GM12873 (cell line): ENCODE results near the gene RCCD1.

Experiments
- CTCF ChIP-seq: IDR thresholded peaks from 2 replicates; pipeline ENCODE4 v1.5.1; 2012; ENCODE audit warnings: low read depth, mild to moderate bottlenecking, moderate library complexity, low read length, control low read depth; ENCODE audit not compliant: insufficient read depth; ENCODE audit errors: missing control alignments

Gene RCCD1

GRCh38 chr15:90910441-90911301, 44.0 kb upstream of the RCCD1 start:
- no peak for TF ChIP-seq CTCF

DNA sequence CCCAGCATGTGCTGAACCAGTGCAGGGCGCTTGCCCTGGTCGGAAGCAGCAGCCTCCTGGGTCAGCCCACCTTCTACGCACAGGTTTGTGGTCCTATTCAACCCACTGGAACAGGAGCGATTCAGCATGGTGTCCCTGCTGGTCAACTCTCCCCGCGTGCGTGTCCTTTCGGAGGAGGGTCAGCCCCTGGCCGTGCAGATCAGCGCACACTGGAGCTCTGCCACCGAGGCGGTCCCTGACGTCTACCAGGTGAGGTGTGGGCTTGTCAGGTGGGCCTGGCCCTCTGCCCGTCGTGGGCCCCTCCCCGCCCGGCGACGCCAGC, 43.4 kb upstream of the RCCD1 start:
- no peak for TF ChIP-seq CTCF

DNA sequence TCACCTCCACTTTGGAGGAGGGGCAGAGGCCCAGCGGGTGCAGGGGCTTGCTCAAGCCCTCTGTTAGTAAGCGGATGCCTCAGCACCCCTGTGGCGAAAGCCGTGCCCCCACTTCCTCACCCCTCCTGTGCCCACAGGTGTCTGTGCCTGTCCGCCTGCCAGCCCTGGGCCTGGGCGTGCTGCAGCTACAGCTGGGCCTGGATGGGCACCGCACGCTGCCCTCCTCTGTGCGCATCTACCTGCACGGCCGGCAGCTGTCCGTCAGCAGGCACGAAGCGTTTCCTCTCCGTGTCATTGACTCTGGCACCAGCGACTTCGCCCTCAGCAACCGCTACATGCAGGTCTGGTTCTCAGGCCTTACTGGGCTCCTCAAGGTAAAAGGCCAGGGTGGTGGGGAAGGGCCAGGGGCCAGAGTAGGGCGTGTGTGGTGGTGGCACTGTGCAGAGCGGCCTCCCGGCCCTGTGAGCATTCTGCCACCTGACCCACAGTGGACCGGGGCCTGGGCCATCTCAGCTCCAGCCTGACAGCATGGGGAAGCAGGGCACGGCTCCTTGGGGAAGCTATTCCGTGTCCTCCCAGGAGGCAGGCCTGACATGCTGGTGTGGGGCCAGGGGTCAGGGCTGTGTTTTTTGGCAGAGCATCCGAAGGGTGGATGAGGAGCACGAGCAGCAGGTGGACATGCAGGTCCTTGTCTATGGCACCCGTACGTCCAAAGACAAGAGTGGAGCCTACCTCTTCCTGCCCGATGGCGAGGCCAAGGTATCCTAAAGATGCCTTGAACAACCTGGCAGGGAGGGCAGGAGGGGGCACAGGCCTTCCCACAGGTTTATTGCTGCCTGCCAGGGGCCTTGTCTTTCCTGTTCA, 42.5 kb upstream of the RCCD1 start:
- TF ChIP-seq CTCF: no peak

GRCh38 chr15:90912770-90913075, 42.0 kb upstream of the RCCD1 start:
- TF ChIP-seq CTCF: no peak

DNA sequence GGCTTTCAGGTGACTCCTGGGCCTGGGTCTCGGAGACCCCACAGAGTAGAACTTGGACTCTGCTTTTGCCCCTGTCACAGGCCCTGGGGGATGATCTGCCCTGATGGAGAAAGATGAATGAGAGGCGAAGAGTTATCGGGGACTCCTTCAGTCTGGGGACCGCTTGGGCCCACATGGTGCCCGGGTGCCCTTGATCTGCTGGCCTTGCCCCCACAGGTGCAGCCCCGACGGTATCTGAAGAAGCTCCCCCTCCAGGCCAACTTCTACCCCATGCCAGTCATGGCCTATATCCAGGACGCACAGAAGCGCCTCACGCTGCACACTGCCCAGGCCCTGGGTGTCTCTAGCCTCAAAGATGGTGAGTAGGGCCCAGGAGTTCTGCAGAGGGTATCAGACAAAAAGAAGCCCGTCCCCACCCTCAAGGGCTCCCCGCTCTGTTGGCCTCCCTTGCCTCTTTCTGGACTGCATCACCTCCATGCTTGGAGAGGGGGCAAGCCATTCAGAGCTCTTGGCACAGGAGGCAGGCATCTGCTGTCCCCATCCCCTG, 41.2 kb upstream of the RCCD1 start:
- TF ChIP-seq CTCF: no peak

DNA sequence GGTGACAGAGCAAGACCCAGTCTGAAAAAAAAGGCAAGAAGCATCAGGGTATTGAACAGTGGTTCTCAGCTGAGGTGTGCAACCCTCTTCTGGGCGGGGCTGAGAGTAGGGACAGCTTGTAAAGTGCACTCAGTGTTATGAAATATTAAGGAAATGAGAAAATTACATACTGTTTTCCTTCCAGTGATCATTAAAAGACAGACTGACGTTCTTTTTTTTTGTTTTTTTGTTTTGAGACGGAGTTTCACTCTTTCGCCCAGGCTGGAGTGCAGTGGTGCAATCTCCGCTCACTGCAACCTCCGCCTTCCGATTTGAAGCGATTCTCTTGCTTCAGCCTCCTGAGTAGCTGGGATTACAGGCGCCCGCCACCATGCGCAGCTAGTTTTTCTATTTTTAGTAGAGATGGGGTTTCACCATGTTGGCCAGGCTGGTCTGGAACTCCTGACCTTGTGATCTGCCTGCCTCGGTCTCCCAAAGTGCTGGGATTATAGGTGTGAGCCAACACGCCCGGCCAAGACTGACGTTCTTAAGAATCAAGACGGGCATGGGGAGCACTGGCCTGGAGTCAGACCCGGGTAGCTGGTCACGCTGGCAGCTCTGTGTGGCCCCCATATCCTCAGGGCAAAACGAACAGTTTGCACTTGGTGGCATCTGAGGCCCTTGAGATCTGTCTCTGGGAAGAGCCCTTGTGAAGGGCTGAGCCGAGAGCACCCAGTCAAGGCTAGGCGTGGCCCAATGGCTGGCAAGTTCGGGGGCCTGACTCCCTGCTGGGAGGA, 40.2 kb upstream of the RCCD1 start:
- no peak for TF ChIP-seq CTCF
